Occipital lobe (tissue), 2 donors: ENCODE data around the gene CTNS. TPM values are rescaled to one million over a fixed set of nuclear protein-coding genes. Genes with fewer than 3 reads are reported as not detected.

ENCODE experiments used
- DNase-seq: peaks from one replicate; lab custom pipeline; 2025; lab: John Stamatoyannopoulos, UW
- total RNA-seq: library from RNA; depleted of rRNA; stranded (reverse); fragments of >200 nt; gene quantifications from one replicate; pipeline ENCODE4 v1.2.3, GENCODE V29; 2014

The CTNS gene
- total RNA-seq, 1 donor from 2014 or later: 7.0 TPM

DNA sequence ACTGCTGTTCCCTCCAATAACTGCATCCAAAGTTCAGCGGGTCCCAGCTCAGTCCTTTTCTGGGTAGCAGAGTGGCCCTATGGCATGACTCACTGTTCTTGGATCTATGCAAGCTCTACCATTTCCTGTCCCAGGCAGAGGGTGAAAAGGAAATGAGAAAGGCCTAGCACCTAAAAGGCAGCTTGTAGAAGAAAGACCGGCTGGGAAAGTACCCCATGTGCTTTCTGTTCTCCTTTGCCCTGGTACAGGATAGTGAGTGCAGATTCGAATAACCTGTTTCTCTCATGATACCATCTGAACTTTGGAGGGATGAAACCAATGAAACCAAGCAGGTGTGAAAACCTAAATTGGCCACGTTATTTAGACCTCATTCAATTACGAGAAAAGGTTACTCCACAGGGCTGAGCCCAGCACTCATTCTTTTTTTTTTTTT, 74.4 kb downstream of the CTNS start:
- no peak for DNase-seq

Other genes with a start within 250 kb of the CTNS start
- gene OR1E1, start 238.3 kb upstream of the CTNS start, total RNA-seq: not detected
- gene OR3A3, start 225.4 kb upstream of the CTNS start, total RNA-seq: not detected
- not detected for gene OR1E2, start 202.9 kb upstream of the CTNS start, total RNA-seq
- gene SPATA22, start 164.9 kb upstream of the CTNS start, total RNA-seq: 0.78 TPM
- 1.4 TPM for gene ASPA, start 160.8 kb upstream of the CTNS start, total RNA-seq
- gene TRPV3, start 78.9 kb upstream of the CTNS start, total RNA-seq: 0.47 TPM
- gene TRPV1, start 27.3 kb upstream of the CTNS start, total RNA-seq: 3.3 TPM
- 10.0 TPM for gene SHPK, start 510 bp upstream of the CTNS start, total RNA-seq
- 22.8 TPM for gene TAX1BP3, start 31.8 kb downstream of the CTNS start, total RNA-seq
- gene EMC6, start 32.1 kb downstream of the CTNS start, total RNA-seq: 8.1 TPM
- 10.0 TPM for gene P2RX5, start 59.4 kb downstream of the CTNS start, total RNA-seq
- 0.62 TPM for gene HASPIN, start 87.1 kb downstream of the CTNS start, total RNA-seq
- 6.2 TPM for gene ITGAE, start 164.4 kb downstream of the CTNS start, total RNA-seq
- 24.5 TPM for gene NCBP3, start 209.5 kb downstream of the CTNS start, total RNA-seq